Medulla oblongata (tissue), 1 donor: ENCODE data around the gene SLC7A5.
"Not testable (repeated sequence)": the region's sequence is repeated elsewhere in the genome, so short reads cannot be mapped to it uniquely, and the experiment has no call there.

Source experiments
- DNase-seq: peaks from one replicate; pipeline ENCODE4 v3.0.0-alpha.2; 2015; ENCODE audit errors: extremely low spot score

SLC7A5 gene

DNA sequence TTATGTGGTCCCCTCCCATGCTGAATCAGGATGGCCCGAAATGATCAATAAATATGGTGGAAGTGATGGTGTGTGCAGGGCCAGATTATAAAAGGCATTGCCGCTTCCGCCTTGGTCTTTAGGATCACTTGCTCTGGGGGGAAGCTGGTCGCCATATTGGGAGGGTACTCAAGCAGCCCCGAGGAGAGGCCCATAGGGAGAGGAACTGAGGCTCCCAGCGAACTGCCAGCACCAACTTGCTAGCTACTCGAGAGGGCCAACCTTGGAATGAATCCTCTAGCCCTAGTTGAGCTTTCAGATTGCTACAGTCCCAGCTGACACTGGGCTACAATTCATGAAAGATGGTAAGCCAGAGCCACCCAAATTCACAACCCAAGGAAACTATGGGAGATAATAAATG is 19.0 kb upstream of the SLC7A5 start:
- not testable (repeated sequence) for DNase-seq

DNA sequence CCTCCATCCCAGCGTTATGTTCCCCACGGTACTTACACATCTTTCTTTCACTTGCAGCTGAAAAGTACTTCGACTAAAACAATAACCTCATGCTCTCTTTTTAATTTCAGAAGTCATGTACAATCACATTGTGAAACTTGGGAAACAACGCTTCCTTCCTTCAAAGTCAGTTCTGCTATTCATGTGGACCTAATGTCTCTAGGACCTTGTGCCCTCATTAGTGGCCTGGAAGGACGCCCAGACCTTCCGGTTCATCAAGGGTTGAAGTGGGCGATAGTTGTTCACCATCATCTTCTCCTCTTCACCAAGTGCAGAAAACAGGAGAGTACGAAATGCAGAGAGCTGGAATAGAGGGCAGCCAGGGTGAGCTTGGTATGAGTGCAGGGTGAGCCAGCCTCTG is 18.6 kb upstream of the SLC7A5 start:
- peak; percentile 58 for DNase-seq

DNA sequence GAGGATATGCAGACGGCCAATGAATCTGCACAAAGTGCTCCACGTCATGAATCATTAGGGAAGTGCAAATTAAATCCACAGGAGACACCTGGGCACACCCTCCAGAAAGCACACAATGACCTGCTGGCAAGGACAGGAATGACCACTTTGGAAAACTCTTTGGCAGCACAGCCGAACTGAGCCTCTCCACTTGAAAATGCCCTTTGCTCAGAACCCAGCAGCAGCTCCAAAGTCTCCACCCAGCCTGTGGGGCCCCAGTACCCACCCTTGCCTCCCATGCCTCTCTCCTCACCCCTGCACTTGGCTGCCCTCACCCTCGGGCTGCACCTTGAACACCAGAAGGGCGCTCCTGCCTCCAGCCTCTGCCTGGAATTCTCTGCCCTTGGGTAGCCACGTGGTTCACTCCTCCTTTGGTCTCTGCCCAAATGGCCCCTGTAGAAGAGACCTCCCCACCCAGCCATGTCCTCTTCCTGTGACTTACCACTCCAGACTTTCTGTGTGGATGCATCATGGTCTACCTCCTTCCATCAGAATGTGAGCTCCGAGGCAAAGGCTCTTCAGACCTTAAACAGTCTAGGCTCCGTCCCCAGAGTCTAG is 16.2 kb upstream of the SLC7A5 start:
- not testable (repeated sequence) for DNase-seq

DNA sequence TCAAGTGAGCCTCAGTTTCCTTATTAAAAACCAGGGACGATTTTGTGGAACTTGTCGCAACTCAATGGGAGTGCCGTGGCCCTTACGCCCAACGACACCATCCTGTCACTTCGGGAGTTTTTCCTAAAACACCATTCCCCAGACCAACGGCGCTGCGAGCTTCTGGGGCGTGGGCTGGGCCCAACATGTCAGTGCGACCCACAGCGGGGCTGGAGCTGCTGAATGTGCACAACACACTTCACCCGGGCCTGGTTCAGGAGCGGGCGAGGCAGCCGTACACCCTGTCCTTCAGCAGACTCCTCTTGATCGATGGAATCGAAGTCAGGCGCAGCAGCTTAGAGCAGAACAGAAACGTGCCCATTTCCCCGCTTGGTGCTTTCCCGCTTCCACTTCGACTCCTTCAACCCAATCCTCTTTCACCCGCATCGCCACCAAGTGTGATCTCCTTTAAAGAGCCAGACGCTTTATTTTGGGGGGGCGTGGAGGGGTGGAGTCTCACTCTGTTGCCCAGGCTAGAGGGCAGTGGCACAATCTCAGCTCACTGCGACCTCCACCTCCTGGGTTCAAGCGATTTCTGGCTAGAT is 13.2 kb upstream of the SLC7A5 start:
- DNase-seq: no peak

- no peak for DNase-seq
These were observed 12.3 kb upstream of the SLC7A5 start for GRCh38 chr16:87881324-87882200.

GRCh38 chr16:87880117-87880696 is 10.9 kb upstream of the SLC7A5 start:
- DNase-seq: no peak

- DNase-seq: not testable (repeated sequence)
These were observed 10.2 kb upstream of the SLC7A5 start for GRCh38 chr16:87879411-87880013.

GRCh38 chr16:87878704-87879103 is 9.4 kb upstream of the SLC7A5 start:
- no peak for DNase-seq

DNA sequence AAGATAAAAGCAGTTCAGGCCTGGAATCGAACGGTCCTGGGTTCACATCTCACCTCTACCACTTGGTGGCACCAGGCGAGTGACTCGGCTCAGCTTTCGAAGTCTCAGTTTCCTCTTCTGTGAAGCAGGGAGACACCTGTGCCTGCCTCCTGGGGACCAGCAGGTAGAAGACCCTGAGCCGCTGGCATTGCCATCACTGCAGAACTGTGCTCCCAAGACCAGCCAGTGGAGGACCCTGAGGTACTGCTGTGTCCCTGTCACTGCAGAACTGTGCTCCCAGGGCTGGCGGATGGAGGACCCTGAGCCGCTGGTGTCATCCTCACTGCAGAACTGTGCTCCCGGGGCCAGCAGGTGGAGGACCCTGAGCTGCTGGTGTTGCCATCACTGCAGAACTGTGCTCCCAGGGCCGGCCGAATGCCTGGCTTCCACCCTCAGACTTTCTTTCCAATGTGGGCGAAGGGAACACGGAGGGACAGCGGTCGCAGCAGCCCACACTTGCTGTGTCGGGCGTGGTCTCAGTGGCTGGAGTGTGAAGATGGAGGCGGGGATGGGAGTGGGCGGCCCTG is 8.7 kb upstream of the SLC7A5 start:
- no peak for DNase-seq

GRCh38 chr16:87874639-87875427 is 5.5 kb upstream of the SLC7A5 start:
- no peak for DNase-seq

DNA sequence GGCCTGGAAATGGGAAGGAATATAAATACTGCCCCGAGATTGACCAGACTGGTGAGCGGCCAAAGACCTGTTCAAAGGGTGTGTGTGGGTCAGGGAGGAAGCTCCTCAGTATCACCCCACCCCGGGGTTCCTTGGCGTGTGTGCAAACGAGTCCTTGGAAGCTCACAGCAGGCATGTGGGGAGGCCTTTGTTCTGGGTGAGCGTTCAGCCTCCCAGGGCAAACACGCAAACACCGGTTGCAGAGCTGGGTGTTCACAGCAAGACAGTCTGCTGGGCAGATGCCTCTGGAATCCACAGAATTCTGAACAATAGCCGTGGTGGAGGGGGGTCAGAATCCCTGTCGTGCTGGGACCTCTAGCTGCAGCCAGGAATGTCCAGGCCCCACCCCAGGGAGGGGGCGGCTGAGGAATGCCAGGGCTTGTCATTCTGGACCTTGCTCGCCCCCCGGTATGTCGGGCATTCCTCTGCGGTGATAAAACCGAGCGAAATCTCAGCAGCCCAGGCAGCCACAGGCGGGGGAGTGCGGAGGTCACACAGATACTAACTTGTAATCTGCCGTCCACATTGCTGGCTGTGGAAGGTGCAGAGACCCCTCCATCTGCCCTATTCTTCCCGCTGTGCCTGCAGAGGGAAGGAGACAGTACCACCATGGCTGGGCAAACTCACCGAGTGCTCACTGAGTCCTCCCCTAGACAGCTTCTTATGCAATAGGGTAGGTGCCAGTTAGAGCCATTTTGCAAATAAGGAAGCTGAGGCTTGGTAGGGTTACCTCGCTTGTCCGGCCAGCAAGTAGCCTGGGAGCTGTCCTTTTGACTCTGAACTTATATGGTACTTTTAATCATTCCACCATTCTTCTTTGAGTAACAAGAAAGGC is 1.3 kb upstream of the SLC7A5 start:
- DNase-seq: not testable (repeated sequence)

GRCh38 chr16:87869879-87870417 is 641 bp upstream of the SLC7A5 start:
- not testable (repeated sequence) for DNase-seq

DNA sequence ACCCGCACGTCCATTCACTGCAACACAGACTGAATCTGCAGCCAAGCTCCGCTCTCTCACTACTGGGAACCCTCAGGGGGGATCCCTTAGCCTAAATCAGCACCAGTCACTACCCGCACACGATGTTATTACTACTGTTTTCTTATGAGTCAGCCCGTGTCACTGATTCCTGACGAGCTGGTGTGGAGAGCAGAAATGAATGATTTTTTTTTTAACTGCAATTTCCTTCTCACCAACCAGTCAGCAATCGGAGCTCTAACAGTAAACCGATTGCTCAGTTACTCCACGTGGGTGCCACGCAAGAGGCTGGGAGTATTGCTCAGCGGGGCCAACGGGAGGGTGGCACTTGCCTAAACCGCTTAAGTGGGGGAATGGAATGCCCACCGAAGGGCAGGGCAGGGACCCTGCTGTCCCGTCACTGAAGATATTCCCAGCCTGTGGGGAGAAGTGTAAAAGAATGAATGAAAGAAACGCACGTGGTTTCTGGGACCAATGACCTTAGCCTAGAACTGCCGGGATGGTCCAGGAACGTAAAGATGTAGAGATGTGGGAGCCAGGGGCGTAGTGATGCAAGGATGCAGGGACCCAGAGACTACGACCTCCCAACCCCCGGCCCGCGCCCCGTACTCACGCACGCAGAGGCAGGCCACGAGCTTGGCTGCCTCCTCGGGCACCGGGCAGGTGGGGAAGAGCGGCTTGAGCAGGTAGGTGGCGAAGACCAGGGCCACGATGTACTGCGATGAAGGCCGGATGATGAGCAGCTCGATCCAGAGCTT is 865 bp downstream of the SLC7A5 start:
- not testable (repeated sequence) for DNase-seq

DNA sequence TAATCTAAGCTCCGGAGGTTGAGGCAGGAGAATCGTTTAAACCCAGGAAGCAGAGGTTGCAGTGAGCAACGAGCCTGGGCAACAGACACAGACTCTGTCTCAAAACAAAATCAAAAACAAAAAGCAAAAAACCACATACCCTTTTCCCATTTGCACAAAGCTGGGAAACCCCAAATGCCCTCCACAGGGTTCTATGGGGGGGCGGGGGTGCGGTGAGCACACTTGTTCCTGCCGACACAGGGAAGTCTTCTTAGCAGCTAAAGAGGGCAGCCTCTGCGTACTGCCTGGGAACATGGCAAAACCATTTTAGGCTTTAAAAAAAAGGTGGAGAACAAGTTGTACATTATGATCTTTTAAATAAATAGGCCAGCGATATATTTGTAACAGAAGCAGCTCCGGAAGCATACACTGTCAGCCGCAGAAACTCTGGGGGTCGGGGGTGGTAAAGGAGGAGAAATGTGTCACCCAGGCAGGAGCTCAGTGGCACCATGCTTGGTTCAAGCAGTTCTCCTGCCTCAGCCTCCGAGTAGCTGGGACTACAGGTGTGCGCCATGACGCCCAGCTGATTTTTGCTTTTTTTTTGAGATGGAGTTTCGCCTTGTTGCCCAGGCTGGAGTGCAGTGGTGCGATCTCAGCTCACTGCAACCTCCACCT is 3.3 kb downstream of the SLC7A5 start:
- peak; percentile 7 for DNase-seq

DNA sequence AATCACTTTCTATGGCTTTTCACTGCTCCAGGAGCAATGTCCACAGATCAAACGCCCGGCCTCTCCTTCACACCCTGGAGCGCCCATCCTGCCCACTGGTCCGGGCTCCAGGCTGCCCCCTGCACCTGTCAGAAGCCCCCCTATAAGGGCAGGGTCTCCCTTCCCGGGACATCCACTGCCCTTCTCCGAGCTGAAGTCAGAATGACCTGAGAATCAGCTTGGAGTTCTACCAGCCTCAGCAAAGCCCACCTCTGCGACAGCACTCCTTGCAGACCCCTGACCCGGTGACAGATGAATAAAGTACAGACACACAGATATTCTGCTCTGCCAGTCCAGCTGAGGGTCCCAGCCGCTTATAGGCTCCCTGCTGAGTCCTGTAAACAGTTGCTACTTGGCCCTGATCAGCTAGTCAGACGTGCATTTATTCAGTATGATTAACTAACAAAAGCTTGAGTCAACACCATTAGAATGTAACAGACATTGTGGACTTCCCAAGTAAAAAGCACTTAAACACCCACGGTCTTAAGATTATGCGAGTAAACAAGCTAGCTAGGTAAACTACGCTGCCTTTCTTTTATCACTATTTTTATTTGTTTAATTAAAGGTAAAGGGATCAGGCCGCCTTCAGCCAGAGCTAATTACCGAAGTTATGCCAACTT is 4.8 kb downstream of the SLC7A5 start:
- no peak for DNase-seq

DNA sequence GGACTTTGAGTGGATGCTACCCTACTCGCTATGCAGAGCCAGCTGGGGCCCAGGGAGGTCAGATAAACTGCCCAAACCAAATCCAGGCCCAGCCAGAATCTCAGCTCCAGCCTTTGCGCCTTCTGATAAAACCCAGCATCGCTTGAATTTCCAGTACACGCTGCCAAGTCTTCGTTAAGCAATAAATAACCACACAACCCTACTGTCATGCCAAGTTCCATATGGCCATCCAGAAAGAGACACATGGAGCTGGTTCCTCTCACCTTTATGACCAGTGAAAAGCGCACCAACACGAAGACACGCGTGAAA is 6.0 kb downstream of the SLC7A5 start:
- DNase-seq: not testable (repeated sequence)

GRCh38 chr16:87862597-87863326 is 6.5 kb downstream of the SLC7A5 start:
- not testable (repeated sequence) for DNase-seq
